HG03342 (cell line): ENCODE data around the gene C20orf144.

Experiments
- ATAC-seq: cut with Tn5 transposase; IDR thresholded peaks from one replicate; pipeline ENCODE4 v1.9.1; 2021; ENCODE audit warnings: mild to moderate bottlenecking, moderate library complexity; ENCODE audit not compliant: unreplicated experiment

The C20orf144 gene

GRCh38 chr20:33664085-33664761 is 2.1 kb downstream of the C20orf144 start:
- no peak for ATAC-seq

DNA sequence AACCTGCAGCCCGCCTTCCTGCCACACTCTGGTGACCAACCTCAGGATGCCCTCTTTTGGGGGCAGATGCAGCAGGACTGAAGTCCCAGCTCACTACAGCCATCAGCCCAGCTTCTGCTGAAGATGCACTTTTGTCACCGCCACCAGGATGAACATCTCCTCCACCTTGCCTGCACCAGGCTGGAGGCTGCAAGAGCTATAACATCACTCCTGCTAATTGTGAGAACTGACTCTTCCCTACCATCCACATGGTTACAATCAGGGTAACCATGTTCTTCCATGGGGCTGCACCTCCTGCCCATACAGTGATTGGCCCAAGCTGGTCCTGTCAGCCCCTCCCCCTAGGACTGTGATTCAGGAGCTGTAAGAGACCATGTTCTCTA is 2.6 kb downstream of the C20orf144 start:
- no peak for ATAC-seq

DNA sequence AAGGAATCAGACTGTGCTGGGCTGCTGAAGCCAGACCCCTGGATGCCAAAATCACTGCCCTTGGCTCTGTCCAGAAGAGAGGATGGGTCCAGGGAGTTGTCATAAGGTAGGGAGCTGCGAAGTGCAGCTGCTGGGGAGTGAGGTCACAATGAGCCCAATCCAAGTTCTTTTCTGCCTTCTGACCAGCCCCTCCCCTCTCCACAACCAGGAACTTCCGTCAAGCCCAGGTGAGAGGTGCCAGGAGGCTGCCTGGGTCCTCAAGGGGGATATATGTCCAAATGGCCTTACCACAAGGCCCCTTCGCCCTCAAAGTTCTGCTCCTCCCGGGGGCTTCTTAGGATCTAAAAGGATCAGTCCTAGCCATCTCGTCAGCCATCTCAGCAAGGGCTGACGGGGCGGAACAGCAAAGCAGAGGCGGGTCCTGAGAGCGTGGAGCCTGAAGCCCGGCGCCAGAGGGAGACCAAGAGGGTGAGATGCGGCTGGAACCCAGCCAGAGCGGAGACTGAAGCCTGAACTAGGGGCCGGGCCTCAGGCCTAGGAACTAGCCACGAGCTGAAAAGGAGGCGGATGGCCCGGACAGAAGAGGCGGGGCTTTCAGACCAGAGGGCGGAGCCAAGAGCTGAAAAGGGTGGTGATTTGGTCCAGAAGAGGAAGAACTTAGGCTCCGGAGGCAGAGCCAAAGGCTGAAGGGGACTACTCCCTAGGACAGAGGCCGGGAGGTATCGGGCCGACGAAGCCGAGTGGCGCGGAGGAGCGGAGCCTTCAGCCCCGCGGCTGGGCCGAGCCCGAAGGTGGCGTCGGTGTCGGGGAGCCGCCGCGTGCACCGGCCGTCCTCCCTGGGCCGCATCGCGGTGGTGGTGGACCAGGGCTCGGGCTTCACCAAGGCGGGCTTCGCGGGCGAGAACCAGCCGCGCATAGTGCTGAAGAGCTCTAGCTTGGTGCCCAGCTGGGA is 4.4 kb downstream of the C20orf144 start, which contains the start of gene ACTL10:
ACTL10 (plus strand) TSS at position 651 of the 952 bp plus-strand sequence. CDS start 555 bp downstream, outside the sequence.
- peak; percentile 62 for ATAC-seq

DNA sequence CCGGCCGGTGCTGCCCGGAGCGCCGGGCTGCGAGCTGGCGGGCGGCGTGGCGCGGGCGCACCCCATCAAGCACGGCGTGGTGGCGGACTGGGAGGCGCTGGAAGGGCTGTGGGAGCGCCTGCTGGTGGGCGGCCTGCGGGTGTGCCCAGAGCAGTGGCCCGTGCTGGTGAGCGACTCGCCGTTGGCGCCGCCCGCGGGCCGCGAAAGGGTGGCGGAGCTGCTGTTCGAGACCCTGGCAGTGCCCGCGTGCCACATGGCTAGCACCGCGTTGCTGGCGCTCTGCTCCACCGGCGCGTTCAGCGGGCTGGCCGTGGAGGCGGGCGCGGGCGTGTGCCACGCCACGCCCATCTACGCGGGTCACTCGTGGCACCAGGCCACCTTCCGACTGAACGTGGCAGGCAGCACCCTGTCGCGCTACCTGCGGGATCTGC is 5.1 kb downstream of the C20orf144 start:
- peak; percentile 11 for ATAC-seq

DNA sequence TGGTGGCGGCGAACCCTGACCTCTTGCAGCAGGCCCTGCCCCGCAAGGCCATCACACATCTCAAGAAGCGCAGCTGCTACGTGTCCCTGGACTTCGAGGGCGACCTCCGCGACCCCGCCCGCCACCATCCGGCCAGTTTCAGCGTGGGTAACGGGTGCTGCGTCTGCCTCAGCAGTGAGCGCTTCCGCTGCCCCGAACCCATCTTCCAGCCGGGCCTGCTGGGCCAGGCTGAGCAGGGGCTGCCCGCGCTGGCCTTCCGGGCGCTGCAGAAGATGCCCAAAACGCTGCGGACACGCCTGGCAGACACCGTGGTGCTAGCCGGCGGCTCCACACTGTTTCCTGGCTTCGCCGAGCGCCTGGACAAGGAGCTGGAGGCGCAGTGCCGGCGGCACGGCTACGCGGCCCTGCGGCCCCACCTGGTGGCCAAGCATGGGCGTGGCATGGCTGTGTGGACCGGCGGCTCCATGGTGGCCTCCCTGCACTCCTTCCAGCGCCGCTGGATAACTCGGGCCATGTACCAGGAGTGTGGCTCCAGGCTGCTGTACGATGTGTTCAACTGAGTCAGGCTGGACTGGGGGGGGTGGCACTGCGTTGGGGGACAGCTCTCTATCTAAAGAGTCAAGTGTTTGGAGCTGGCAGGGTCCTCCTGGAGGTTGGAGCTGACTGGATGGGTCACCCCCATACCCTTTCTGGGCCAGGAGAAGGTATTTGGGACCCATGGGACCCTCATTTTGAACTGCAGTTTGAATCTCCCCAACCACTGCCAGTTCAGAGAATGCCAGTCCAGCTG is 5.7 kb downstream of the C20orf144 start:
- peak; percentile 40 for ATAC-seq

- ATAC-seq = no peak
Measured at GRCh38 chr20:33668466-33669155, 6.5 kb downstream of the C20orf144 start.

- ATAC-seq = no peak
Measured at GRCh38 chr20:33669224-33669623, 7.1 kb downstream of the C20orf144 start.

DNA sequence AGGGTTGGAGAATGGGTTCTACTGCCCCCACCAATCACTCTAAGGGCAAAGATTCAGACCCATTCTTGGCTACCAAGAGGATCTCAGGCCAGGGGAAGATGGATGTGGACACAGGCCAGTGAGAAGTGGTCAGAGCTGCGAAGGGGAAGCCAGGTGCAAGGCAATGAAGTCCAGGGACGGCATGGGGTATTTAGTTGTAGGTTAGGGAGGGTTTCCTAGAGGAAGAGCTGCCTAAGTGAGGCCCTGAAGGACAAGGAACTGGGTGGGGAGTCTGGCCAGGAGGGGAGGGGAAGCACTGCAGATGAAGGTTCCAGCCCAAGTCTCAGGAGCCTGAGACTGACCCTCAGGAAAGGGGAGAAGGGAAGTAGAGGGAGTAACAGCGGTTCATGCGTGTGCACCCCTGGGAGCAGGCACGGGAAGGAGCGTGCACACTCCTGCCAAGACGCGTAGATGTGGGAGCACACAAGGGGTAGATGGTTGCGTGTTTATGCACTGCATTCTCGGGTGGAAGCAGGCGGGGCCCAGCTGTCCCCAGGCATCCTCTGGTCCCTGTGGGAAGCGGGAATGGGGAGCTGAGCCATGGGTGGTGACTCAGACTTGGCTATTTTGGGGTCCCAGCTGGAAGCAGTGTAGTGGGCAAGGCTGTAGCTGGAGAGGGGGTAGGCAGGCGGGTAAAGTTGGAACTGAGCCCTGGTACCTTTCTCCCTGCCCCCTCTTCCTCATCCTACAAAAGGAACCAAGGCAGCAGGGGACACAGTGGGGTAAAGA is 7.9 kb downstream of the C20orf144 start:
- no peak for ATAC-seq

DNA sequence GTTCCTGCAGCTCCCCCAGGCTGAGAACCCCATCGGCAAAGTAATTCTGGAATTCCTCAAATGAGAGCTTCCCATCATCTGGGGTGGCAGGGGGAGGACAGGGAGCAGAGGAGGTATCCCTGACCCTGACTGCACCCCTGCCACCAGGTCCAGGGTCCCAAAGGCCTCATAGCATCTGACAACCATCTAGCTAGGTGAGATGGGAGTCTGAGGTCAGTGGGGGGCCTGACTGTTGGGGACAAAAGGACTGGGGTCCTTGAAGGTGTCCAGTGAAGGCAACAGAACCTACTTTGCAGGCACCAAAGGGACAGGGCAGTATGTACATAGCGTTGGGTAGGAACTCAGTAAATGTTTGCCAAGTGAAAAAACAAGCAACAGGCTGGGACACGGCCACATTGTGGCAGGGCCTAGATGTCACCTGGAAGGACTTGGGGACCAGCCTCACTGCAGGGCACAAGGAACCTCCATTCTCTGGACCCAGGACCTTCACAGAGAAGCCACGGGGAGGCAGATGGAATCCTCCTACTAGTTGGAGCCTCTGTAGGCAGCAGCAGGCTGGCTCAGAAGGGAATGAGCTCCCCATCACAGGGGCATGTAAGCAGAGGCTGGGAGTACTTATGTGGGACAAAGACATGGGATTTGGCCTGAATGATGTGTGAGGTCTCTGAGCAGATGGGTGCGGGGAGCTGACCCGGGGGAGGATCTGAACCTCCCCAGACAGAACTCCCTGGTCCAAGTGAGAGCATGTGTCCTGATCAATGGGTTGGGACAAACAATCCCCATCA is 8.8 kb downstream of the C20orf144 start:
- no peak for ATAC-seq

DNA sequence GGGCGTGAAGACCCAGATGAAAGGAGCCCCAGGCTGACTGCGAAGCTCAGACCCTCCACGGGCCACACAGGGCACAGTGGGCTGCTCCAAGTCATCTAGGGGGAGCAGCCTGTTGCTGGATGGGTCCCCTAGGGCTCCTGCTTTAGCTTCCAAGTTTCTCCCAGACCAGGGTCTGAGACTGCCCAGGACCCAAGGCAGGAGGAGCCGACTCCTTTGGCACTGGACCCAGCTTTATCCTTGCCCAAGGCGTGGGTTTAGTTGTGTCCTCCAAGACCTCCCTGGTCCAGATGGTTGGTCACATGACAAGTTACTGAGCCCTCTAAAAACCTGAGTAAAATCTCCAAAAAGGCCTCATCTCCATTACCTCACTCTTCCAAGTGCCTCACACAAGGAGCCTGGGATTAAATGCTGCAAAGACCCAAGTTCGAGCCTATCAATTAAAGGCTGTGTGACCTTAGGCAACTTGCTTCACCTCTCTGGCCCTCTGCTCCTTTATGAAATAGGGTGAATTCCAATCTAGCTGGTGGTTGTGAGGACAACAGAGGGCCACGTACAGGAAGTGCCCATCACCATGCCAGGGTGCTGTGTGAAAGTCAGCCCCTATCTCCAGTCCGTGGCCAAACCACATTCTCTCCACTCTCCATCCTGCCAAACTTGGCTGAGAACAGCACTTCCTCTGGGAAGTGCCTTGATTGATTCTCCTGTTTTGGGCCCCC is 9.6 kb downstream of the C20orf144 start:
- ATAC-seq = no peak

DNA sequence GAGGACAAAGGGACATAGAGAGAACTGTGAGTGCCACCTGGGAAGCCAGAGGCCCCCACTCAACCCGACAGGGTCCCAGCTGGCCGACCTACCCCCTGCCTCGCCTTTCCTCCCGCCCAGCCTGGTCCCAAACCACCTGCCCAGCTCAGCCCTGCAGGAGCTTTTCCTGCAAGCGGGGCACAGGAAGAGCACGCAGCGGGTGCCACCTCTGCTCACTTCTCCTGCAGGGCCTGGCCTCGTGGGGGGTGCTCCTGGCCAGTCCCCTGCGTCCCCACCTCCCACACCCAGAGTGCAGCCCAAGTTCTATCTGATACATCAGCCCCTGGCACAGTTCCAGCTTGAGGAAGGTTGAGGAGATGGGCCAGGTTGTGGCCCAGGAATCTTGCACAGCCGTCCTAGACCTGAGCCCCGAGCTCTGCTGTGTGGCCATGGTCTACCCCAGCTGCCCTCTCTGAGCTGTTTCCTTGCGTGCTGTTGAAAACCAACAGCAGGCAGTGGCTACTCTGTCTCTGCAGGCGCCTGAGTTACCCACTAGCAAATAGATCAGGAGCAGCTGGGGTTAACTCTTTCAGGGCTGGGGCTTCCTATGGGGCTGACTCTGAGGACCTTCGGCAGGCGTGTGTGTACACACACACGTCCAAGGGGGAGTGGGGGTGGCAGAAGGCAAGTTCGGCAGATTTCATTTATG is 10.4 kb downstream of the C20orf144 start:
- no peak for ATAC-seq

- no peak for ATAC-seq
Measured at GRCh38 chr20:33673114-33673409, 10.9 kb downstream of the C20orf144 start.

- peak; percentile 25 for ATAC-seq
Measured at GRCh38 chr20:33673410-33674293, 11.5 kb downstream of the C20orf144 start.

DNA sequence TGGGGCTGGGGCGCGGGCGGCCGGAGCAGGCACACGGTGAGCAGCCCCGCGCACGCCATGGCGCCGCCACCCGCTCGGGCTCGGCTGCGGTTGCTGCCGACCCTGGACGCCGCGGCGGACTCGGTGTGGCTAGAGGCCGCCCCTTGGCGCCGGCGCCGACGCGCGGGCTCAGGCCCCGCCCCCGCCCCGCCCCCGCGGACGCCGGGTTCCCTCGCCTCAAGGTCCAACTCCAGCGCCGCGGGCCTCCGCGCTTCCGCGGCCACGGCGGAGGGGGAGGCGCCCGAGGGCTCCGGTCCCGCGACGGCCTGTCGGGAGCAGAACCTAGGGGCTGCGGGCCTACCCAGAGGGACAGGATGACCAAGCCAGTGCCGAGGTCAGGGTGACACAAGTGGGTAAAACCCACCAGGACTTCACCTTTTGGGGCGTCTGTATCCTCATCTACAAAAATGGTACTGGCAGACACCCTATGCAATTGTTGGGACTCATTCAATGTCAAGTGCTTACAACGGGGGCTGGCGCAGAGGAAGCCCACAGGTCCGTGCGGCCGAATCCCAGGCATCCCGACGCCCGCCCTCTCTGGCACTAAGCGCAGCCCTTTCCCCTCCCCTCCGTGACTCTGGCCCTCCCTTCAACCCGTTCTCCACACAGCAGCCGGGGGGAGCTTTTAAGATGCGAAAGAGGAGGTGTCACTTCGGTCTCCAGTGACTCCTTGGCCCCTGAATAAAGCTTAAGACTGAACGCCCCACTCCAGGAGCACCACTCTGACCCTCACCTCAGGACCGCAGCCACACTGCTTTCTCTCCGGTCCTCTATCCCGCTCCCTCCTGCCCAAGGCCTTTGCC is 12.4 kb downstream of the C20orf144 start, which contains the start of gene NECAB3:
NECAB3 (minus strand) TSS at position 135 of the 842 bp plus-strand sequence; CDS start at position 59, 76 bp downstream.
- peak; percentile 54 for ATAC-seq

DNA sequence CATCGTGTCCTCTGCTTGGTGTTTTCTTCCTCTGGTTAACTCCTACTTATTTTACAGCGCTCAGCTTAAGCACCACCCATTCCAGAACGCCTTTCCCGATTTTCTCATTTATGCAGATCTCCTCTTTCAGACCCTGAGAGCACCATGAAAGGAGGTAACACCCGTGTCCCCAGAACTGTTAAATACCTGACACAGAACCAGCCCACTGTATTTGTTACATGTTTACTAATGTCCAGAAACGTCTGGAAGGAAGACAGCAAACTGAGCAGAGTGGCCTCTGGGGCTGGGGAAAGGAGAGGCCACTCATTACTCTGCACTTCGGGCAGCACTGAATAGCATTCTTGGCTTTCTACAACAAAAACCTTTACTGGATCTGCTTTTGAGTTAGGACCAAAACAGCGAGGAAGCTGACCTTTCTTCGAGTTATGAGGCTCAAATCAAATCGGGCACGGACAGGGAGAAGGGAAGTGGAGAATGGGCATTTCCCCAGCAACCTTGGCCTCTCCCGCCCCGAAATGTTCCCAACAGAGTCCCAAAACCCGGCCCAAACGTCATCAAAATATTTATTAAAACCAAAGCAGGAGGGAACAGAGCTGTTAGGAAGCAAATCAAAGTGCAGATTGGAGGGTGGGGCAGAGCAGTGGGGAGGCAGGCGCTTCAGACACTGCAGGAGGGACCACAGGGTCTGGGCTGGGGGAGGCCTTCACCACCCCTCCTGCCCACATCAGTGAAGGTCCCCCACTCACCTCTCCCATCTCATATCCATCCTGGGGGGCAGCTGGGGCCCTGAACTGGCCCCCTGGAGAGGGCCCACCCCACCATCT is 13.2 kb downstream of the C20orf144 start:
- ATAC-seq = no peak
